ENCODE data around the gene ZMAT5.

ZMAT5 gene
- total RNA-seq = 4.3 to 10.6 (median 6.5) reads per million in 4 donors

GRCh38 chr22:29766632-29767170 lies at the start of gene ZMAT5:
Gene ZMAT5, minus strand, starts transcription at chr22:29767007. Its CDS starts 18,463 bp downstream, at chr22:29748544.
- DNase-seq = peak; percentile 85 to 96 (median 90)

GRCh38 chr22:29816539-29816938 lies 49.7 kb upstream of the ZMAT5 start:
- no peak for DNase-seq

GRCh38 chr22:29816128-29816527 lies 49.3 kb upstream of the ZMAT5 start:
- no peak for DNase-seq

- DNase-seq = no peak
Measured at GRCh38 chr22:29815580-29815979, 48.8 kb upstream of the ZMAT5 start.

GRCh38 chr22:29814003-29814402 lies 47.2 kb upstream of the ZMAT5 start:
- no peak for DNase-seq

GRCh38 chr22:29813563-29813962 lies 46.8 kb upstream of the ZMAT5 start:
- DNase-seq = no peak

- DNase-seq = no peak
Measured at GRCh38 chr22:29813126-29813525, 46.3 kb upstream of the ZMAT5 start.

GRCh38 chr22:29811377-29811776 lies 44.6 kb upstream of the ZMAT5 start:
- DNase-seq = no peak

GRCh38 chr22:29810216-29810615 lies 43.4 kb upstream of the ZMAT5 start:
- no peak for DNase-seq

- no peak for DNase-seq
Measured at GRCh38 chr22:29806196-29806595, 39.4 kb upstream of the ZMAT5 start.

- no peak for DNase-seq
Measured at GRCh38 chr22:29804985-29805384, 38.2 kb upstream of the ZMAT5 start.

- no peak for DNase-seq
Measured at GRCh38 chr22:29803190-29803589, 36.4 kb upstream of the ZMAT5 start.

- no peak for DNase-seq
Measured at GRCh38 chr22:29801796-29802195, 35.0 kb upstream of the ZMAT5 start.

- DNase-seq = no peak
Measured at GRCh38 chr22:29801153-29801552, 34.3 kb upstream of the ZMAT5 start.

GRCh38 chr22:29799217-29799680 lies 32.4 kb upstream of the ZMAT5 start:
- no peak for DNase-seq

GRCh38 chr22:29798801-29799200 lies 32.0 kb upstream of the ZMAT5 start:
- no peak for DNase-seq

- no peak for DNase-seq
Measured at GRCh38 chr22:29798318-29798717, 31.5 kb upstream of the ZMAT5 start.

GRCh38 chr22:29797351-29797750 lies 30.5 kb upstream of the ZMAT5 start:
- no peak for DNase-seq

- DNase-seq = no peak
Measured at GRCh38 chr22:29795663-29796062, 28.9 kb upstream of the ZMAT5 start.

GRCh38 chr22:29793396-29793795 lies 26.6 kb upstream of the ZMAT5 start:
- DNase-seq = no peak

GRCh38 chr22:29790061-29790460 lies 23.3 kb upstream of the ZMAT5 start:
- DNase-seq = no peak

- DNase-seq = no peak
Measured at GRCh38 chr22:29788339-29789279, 21.8 kb upstream of the ZMAT5 start.

- DNase-seq = no peak
Measured at GRCh38 chr22:29787371-29787980, 20.7 kb upstream of the ZMAT5 start.

- DNase-seq = no peak
Measured at GRCh38 chr22:29786031-29786430, 19.2 kb upstream of the ZMAT5 start.

Measured in T-helper 1 cell (primary cell).